CD4-positive, CD25-positive, alpha-beta regulatory T cell (primary cell): ENCODE results near the gene ZNF317. TPM values are rescaled to one million over a fixed set of nuclear protein-coding genes. Genes with fewer than 3 reads are reported as not detected.

ENCODE experiments used
- polyA plus RNA-seq, 4 donors: library from polyadenylated mRNA; unstranded; fragments of 300-500 nt; fragmentation: Illumina TruSeq; gene quantifications; one replicate each; pipeline ENCODE4 v1.2.3, GENCODE V29; 2021
- total RNA-seq: library from RNA; stranded (reverse); gene quantifications from one replicate; pipeline ENCODE4 v1.2.3, GENCODE V29; 2022

The ZNF317 gene
- total and polyA plus RNA-seq, 5 donors from 2014 or later: 27.5 to 92.4 (median 39.3) TPM

Other genes with a start within 250 kb of the ZNF317 start
- 0.07 TPM for gene MUC16, start 130.0 kb upstream of the ZNF317 start, total RNA-seq
- gene MUC16, start 130.0 kb upstream of the ZNF317 start, polyA plus RNA-seq: not detected
- not detected for gene OR1M1, start 53.3 kb upstream of the ZNF317 start, total RNA-seq
- not detected for gene OR1M1, start 53.3 kb upstream of the ZNF317 start, polyA plus RNA-seq
- gene OR7G2, start 32.9 kb upstream of the ZNF317 start, total RNA-seq: not detected
- gene OR7G2, start 32.9 kb upstream of the ZNF317 start, polyA plus RNA-seq: not detected
- gene OR7G1, start 24.6 kb upstream of the ZNF317 start, total RNA-seq: not detected
- not detected for gene OR7G1, start 24.6 kb upstream of the ZNF317 start, polyA plus RNA-seq
- gene OR7G3, start 13.4 kb upstream of the ZNF317 start, total RNA-seq: not detected
- not detected for gene OR7G3, start 13.4 kb upstream of the ZNF317 start, polyA plus RNA-seq
- not detected for gene OR7D2, start 38.6 kb downstream of the ZNF317 start, total RNA-seq
- gene OR7D2, start 38.6 kb downstream of the ZNF317 start, polyA plus RNA-seq: not detected
- not detected for gene OR7D4, start 79.2 kb downstream of the ZNF317 start, total RNA-seq
- gene OR7D4, start 79.2 kb downstream of the ZNF317 start, polyA plus RNA-seq: not detected
- gene OR7E24, start 110.5 kb downstream of the ZNF317 start, total RNA-seq: not detected
- gene OR7E24, start 110.5 kb downstream of the ZNF317 start, polyA plus RNA-seq: not detected
- 11.7 TPM for gene ZNF699, start 169.4 kb downstream of the ZNF317 start, total RNA-seq
- 10 to 100 TPM; 13.9 to 41.7 (median 14.2) TPM for gene ZNF699, start 169.4 kb downstream of the ZNF317 start, polyA plus RNA-seq
- gene ZNF559, start 183.8 kb downstream of the ZNF317 start, total RNA-seq: 12.2 TPM
- gene ZNF559, start 183.8 kb downstream of the ZNF317 start, polyA plus RNA-seq: 10 to 100 TPM; 22.0 to 37.3 (median 33.7) TPM
- gene ZNF177, start 222.6 kb downstream of the ZNF317 start, total RNA-seq: 0.81 TPM
- gene ZNF177, start 222.6 kb downstream of the ZNF317 start, polyA plus RNA-seq: under 1 TPM; 0.19 to 0.67 (median 0.61) TPM